GM12878 (cell line): ENCODE data around the gene MXRA7. TPM values are rescaled to one million over a fixed set of nuclear protein-coding genes. Genes with fewer than 3 reads are reported as not detected.
A peak's percentile ranks its signal among the peaks of the same experiment; 100 is the strongest.

ENCODE experiments used
- BCL3 ChIP-seq: IDR thresholded peaks from 2 replicates; pipeline ENCODE4 v1.6.1; 2011; ENCODE audit warnings: borderline replicate concordance, low read depth, mild to moderate bottlenecking, moderate library complexity, low read length; ENCODE audit not compliant: insufficient read depth, poor library complexity, severe bottlenecking
- BRCA1 ChIP-seq: IDR thresholded peaks from 2 replicates; pipeline ENCODE4 v1.6.1; 2011; ENCODE audit warnings: low read depth, low read length, improper control_type of control experiment
- CREB1 ChIP-seq: IDR thresholded peaks from 2 replicates; pipeline ENCODE4 v1.6.1; 2012; ENCODE audit warnings: low read depth, mild to moderate bottlenecking, inconsistent platforms
- CREM ChIP-seq: IDR thresholded peaks from 2 replicates; pipeline ENCODE4 v1.6.1; 2014; ENCODE audit warnings: antibody characterized with exemption, low read depth
- DPF2 ChIP-seq: fragments of 450-650 bp; IDR thresholded peaks from 2 replicates; pipeline ENCODE4 v1.6.1; 2017; ENCODE audit warnings: mild to moderate bottlenecking
- EGR1 ChIP-seq, 2 experiments: IDR thresholded peaks; 1 replicate in 1 of 2; 2 replicates in 1 of 2; pipeline ENCODE4 v1.6.1; 2011 to 2012; ENCODE audit warnings: low read depth in 2 of 2, low read length in 2 of 2, borderline replicate concordance in 1 of 2, mild to moderate bottlenecking in 1 of 2, moderate library complexity in 1 of 2
- EZH2 ChIP-seq: IDR thresholded peaks from 2 replicates; pipeline ENCODE4 v1.6.1; 2012; ENCODE audit warnings: low read depth, mild to moderate bottlenecking, control low read depth, inconsistent platforms, low read length, borderline replicate concordance; ENCODE audit not compliant: control insufficient read depth
- HDAC6 ChIP-seq: fragments of 200-600 bp; sonication (generic); IDR thresholded peaks from one replicate; pipeline ENCODE4 v1.8.0; 2017; ENCODE audit warnings: antibody characterized with exemption; ENCODE audit not compliant: unreplicated experiment
- HDGF ChIP-seq: fragments of 450-650 bp; IDR thresholded peaks from 2 replicates; pipeline ENCODE4 v1.6.1; 2016; ENCODE audit warnings: antibody characterized with exemption
- HSF1 ChIP-seq: fragments of 150-350 bp; IDR thresholded peaks from 2 replicates; pipeline ENCODE4 v1.6.1; 2014; ENCODE audit warnings: mild to moderate bottlenecking, low read depth, low read length
- MEF2B ChIP-seq: fragments of 450-650 bp; IDR thresholded peaks from 2 replicates; pipeline ENCODE4 v1.6.1; 2018; ENCODE audit warnings: mild to moderate bottlenecking, moderate library complexity; ENCODE audit not compliant: partially characterized antibody, poor library complexity, severe bottlenecking
- NR2C1 ChIP-seq: fragments of 450-650 bp; IDR thresholded peaks from 2 replicates; pipeline ENCODE4 v1.6.1; 2017; ENCODE audit warnings: antibody characterized with exemption, mild to moderate bottlenecking, moderate library complexity
- RCOR1 ChIP-seq: conservative IDR thresholded peaks from 2 replicates; pipeline ENCODE4 v1.6.1; 2012; ENCODE audit warnings: low read depth, low read length, improper control_type of control experiment
- REST ChIP-seq: IDR thresholded peaks from 2 replicates; pipeline ENCODE4 v1.6.1; 2012; ENCODE audit warnings: mild to moderate bottlenecking, low read depth, low read length
- RUNX3 ChIP-seq: IDR thresholded peaks from 2 replicates; pipeline ENCODE4 v1.6.1; 2012; ENCODE audit warnings: low read length, inconsistent platforms
- SIN3A ChIP-seq: IDR thresholded peaks from 2 replicates; pipeline ENCODE4 v1.6.1; 2012; ENCODE audit warnings: low read depth, low read length, improper control_type of control experiment
- SMC3 ChIP-seq: IDR thresholded peaks from 2 replicates; pipeline ENCODE4 v1.6.1; 2011; ENCODE audit warnings: low read length, improper control_type of control experiment, borderline replicate concordance
- SUZ12 ChIP-seq: fragments of 200-600 bp; sonication (generic); IDR thresholded peaks from one replicate; pipeline ENCODE4 v1.6.1; 2018; ENCODE audit warnings: antibody characterized with exemption, mild to moderate bottlenecking; ENCODE audit not compliant: unreplicated experiment
- ZBTB40 ChIP-seq: fragments of 450-650 bp; IDR thresholded peaks from 2 replicates; pipeline ENCODE4 v1.6.1; 2016; ENCODE audit warnings: mild to moderate bottlenecking, moderate library complexity, borderline replicate concordance
- polyA plus RNA-seq, 11 experiments: library from polyadenylated mRNA; depleted of rRNA in 4 of 11; unstranded in 6 of 11; stranded (reverse) in 5 of 11; fragments of >200 nt; fragmentation: Nextera tagmentation in 4 of 11; fragmentation: Illumina TruSeq in 1 of 11; extraction: Ambion mirVana in 4 of 11; extraction: Trizol in 1 of 11; gene quantifications; 1 replicate in 1 of 11; 2 replicates in 10 of 11; pipeline versions ENCODE4 v1.2.1 to v1.2.3, GENCODE V29; 2011 to 2016; ENCODE audit warnings: inconsistent platforms in 2 of 11, missing spikeins in 2 of 11, low read depth in 1 of 11
- total RNA-seq, 4 experiments: library from RNA; depleted of rRNA in 3 of 4; stranded (reverse); fragments of >200 nt in 3 of 4; fragmentation: Illumina TruSeq in 1 of 4; extraction: Trizol in 1 of 4; gene quantifications; 2 replicates each; pipeline versions ENCODE4 v1.2.1 to v1.2.3, GENCODE V29; 2013 to 2021

Gene MXRA7
- total and polyA plus RNA-seq, 10 of the 15 experiments (the other 5 are each of a cell fraction or from before 2014, with no cell fraction given) = 0.03 to 2.0 (median 0.33) TPM

DNA sequence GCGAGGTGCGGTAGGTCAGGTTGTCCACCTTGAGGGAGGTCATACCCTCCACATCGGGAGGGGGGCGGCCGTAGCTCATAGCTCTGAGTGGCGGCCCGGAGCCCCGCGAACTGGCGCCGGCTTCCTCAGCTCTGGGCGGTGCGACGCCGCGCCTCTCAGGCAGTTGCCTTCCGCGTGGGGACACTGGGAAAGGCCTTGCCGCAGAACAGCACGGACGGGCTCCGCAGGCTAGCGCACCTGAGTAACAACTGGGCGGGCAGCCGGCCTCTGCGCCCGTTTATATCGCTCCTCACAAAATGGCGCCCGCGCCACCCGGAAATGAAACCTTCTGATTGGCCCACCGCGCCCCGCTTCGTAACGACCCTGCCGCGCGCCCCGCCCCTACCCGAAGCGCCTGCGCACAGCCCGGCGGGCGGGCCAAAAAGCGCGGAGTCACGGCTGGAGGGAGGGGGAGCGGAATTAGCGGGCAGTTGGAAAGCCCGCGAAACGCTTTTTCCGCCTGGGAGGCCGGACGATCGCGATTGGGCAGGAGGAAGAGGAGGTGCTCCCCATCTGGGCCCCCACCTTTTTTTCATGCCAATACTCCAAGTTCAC, 26.4 kb upstream of the MXRA7 start, which contains the start of gene SRSF2 (continued):
- TF ChIP-seq MEF2B (peak; percentile 7), ZBTB40 (peak; percentile 93), CREB1 (peak; percentile 73), SUZ12 (no peak), DPF2 (peak; percentile 22; the same call in 1 of the 2 replicates), NR2C1 (peak; percentile 96), EGR1 (IDR thresholded peaks at IDR 0.05; ENCODE audit: borderline replicate concordance in 1 of 2, low read depth in 2 of 2, low read length in 2 of 2) (peak in 1 of 2 experiments; percentile 71; a peak in 2 of 3 replicates), CREM (peak; percentile 33; the same call in 1 of the 2 replicates), SMC3 (0 out of 2 replicates have a peak, but pooled peaks have one; percentile 7), EZH2 (no peak), BRCA1 (0 out of 2 replicates have a peak, but pooled peaks have one; percentile 21), HDGF (peak; percentile 12; the same call in 1 of the 2 replicates), REST (peak; percentile 59), RCOR1 (no peak), HSF1 (no peak), SIN3A (peak; percentile 87), RUNX3 (peak; percentile 43; the same call in 1 of the 2 replicates), HDAC6 (peak; percentile 83), BCL3 (no peak)
